Gastrocnemius medialis (tissue), 4 donors: ENCODE results near the gene LCK. TPM values are rescaled to one million over a fixed set of nuclear protein-coding genes. Genes with fewer than 3 reads are reported as not detected.

Experiments used
- ATAC-seq, 2 donors: fragments of 150-250 bp; one replicate each; pipeline ENCODE4 v1.9.1; 2016
- DNase-seq, 2 donors: peaks; one replicate each; pipeline ENCODE4 v3.0.0-alpha.2; 2019
- H3K27ac ChIP-seq, 4 donors: fragments of 200-600 bp; sonication (generic); 1 replicate in 1 of 4; 2 replicates in 3 of 4; pipeline ENCODE4 v1.5.1; 2016 to 2018; ENCODE audit warnings: mild to moderate bottlenecking in 2 of 4, moderate library complexity in 1 of 4
- H3K27me3 ChIP-seq, 3 donors: fragments of 200-600 bp; sonication (generic) in 2 of 3; 1 replicate in 1 of 3; 2 replicates in 2 of 3; pipeline versions ENCODE4 v1.5.1 to v1.6.0; 2016 to 2019; ENCODE audit warnings: mild to moderate bottlenecking in 1 of 3, moderate library complexity in 1 of 3
- H3K36me3 ChIP-seq, 2 donors: fragments of 200-600 bp; sonication (generic) in 1 of 2; one replicate each; pipeline ENCODE4 v1.5.1; 2017 to 2018
- H3K4me1 ChIP-seq, 2 donors: fragments of 200-600 bp; sonication (generic) in 1 of 2; one replicate each; pipeline ENCODE4 v1.5.1; 2016 to 2017; ENCODE audit warnings: mild to moderate bottlenecking in 2 of 2
- H3K4me3 ChIP-seq, 4 donors: fragments of 200-600 bp; sonication (generic) in 3 of 4; 1 replicate in 1 of 4; 2 replicates in 3 of 4; pipeline ENCODE4 v1.5.1; 2016 to 2019; ENCODE audit warnings: mild to moderate bottlenecking in 2 of 4
- H3K9me3 ChIP-seq, 3 donors: fragments of 200-600 bp; sonication (generic) in 2 of 3; 1 replicate in 1 of 3; 2 replicates in 2 of 3; pipeline ENCODE4 v1.5.1; 2016 to 2019
- CTCF ChIP-seq, 5 experiments: fragments of 450-650 bp in 3 of 5; fragments of 200-600 bp in 2 of 5; sonication (generic) in 2 of 5; IDR thresholded peaks in 4 of 5; conservative IDR thresholded peaks in 1 of 5; 1 replicate in 4 of 5; 2 replicates in 1 of 5; pipeline ENCODE4 v1.5.1; 2016 to 2019; ENCODE audit warnings: antibody characterized with exemption in 5 of 5, mild to moderate bottlenecking in 3 of 5, moderate library complexity in 3 of 5
- POLR2A ChIP-seq, 2 donors: fragments of 450-650 bp; IDR thresholded peaks; one replicate each; pipeline ENCODE4 v1.6.1; 2017; ENCODE audit warnings: antibody characterized with exemption in 2 of 2, mild to moderate bottlenecking in 2 of 2, moderate library complexity in 2 of 2
- in situ Hi-C, 4 donors: fragments of 200-750 bp; cut with MboI; loops; one replicate each; pipeline versions ENCODE4 v1.15.0 to v1.8.0; 2017; ENCODE audit warnings: low sequenced_read_pairs in 4 of 4
- intact Hi-C: fragments of 100-400 bp; cut with DNase I; formaldehyde crosslinking; loops from one replicate; pipeline ENCODE4 v1.15.1; 2023; ENCODE audit warnings: low total_unique reads
- total RNA-seq, 4 donors: library from RNA; depleted of rRNA; stranded (reverse); fragments of >200 nt; gene quantifications; one replicate each; pipeline versions ENCODE4 v1.1.0 to v1.2.3, GENCODE V29; 2016

Gene LCK
- total RNA-seq, 4 donors from 2014 or later: 0.66 to 1.6 TPM; not detected in 2

GRCh38 chr1:32241001-32241763 is 9.9 kb upstream of the LCK start:
- peak; percentile 82 for ATAC-seq
- in situ Hi-C loops: no loop called here
- Histone ChIP-seq H3K36me3 (no peaks in the 10 kb centered on the region), H3K27me3 (no peaks in the 10 kb centered on the region), H3K4me1 (peaks cover 11 to 20% of the 10 kb centered on the region in 2 donors), H3K4me3 (peak overlapping the region; percentile 62 to 74 (median 64)), H3K27ac (peak overlapping the region; percentile 59 to 74 (median 71)), H3K9me3 (no peaks in the 10 kb centered on the region)
- intact Hi-C loops: loop anchor here (2.0 to 5.0 kb wide), 4 partner anchors 18 to 168 kb away; partner anchors contain the start of genes EIF3I, HDAC1, KPNA6 and TMEM234
- TF ChIP-seq CTCF (IDR thresholded peaks at IDR 0.05 in 4 of 5, conservative IDR thresholded peaks at IDR 0.05 in 1 of 5) (no peak), POLR2A (IDR thresholded peaks at IDR 0.05) (peak; percentile 21 to 32)
- peak in 1 of 2 donors; percentile 64 for DNase-seq

- in situ Hi-C loops: no loop called here
- H3K4me1 ChIP-seq: peaks cover 23 to 27% of the 10 kb centered on the region in 2 donors
- no peak for ATAC-seq
These were observed 8.7 kb upstream of the LCK start for GRCh38 chr1:32242341-32242851.

DNA sequence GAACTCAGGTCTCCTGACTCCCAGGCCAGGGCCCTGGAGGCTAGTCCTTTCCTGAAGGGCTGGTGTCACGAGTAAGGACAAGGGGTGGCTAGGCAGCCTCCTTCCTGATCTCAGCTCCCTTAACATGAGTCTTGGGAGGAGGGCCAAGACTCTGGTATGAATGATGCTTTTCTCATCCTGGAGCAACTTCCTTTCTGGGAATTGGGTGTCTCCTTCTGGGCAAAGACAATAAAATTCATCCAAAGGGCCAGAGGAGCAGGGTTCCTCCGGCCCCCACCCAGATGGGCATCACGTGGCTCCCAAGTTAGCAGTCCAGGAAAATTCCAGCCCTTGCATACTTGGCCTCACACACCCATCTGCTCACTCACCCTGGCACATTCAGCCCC is 4.2 kb upstream of the LCK start, which contains the start of gene FAM167B:
FAM167B (plus strand) TSS at position 335 of the 386 bp plus-strand sequence. CDS start 200 bp downstream, outside the sequence.
- intact Hi-C loops (no loop called here), in situ Hi-C loops (no loop called here)
- no peaks in the 10 kb centered on the region for H3K27me3 ChIP-seq
- peak within 1 kb of the TSS in 1 of 4 donors; percentile 3 for H3K4me3 ChIP-seq
- DNase-seq (peak in 1 of 2 donors; percentile 16), ATAC-seq (peak; percentile 31 to 50)
- H3K27ac ChIP-seq: peak within 1 kb of the TSS; percentile 64 to 76 (median 70)
- H3K36me3 ChIP-seq: no peaks in the 10 kb centered on the region
- H3K9me3 ChIP-seq: no peaks in the 10 kb centered on the region
- TF ChIP-seq CTCF (IDR thresholded peaks at IDR 0.05 in 4 of 5, conservative IDR thresholded peaks at IDR 0.05 in 1 of 5) (no peak), POLR2A (IDR thresholded peaks at IDR 0.05) (no peak)
- peaks cover 21 to 45% of the 10 kb centered on the region in 2 donors for H3K4me1 ChIP-seq

More at GRCh38 chr1:32242341-32242851, 8.7 kb upstream of the LCK start:
- no peak for DNase-seq
- no peaks in the 10 kb centered on the region for H3K27me3 ChIP-seq
- intact Hi-C loops: loop anchor here (5.0 kb wide), 2 partner anchors 50 to 135 kb away; partner anchors contain the start of genes HDAC1 and KPNA6
- H3K36me3 ChIP-seq: no peaks in the 10 kb centered on the region
- peak overlapping the region in 3 of 4 donors; percentile 71 to 74 (median 71) for H3K27ac ChIP-seq
- TF ChIP-seq CTCF (IDR thresholded peaks at IDR 0.05 in 4 of 5, conservative IDR thresholded peaks at IDR 0.05 in 1 of 5): no peak
- TF ChIP-seq POLR2A (IDR thresholded peaks at IDR 0.05): no peak
- no peak overlapping the region for H3K4me3 ChIP-seq
- no peaks in the 10 kb centered on the region for H3K9me3 ChIP-seq

- peaks cover 18 to 44% of the 10 kb centered on the region in 2 donors for H3K4me1 ChIP-seq
- TF ChIP-seq POLR2A (IDR thresholded peaks at IDR 0.05) (no peak), CTCF (IDR thresholded peaks at IDR 0.05 in 4 of 5, conservative IDR thresholded peaks at IDR 0.05 in 1 of 5) (no peak)
These were observed 3.6 kb upstream of the LCK start for GRCh38 chr1:32247452-32247851.

More at GRCh38 chr1:32247452-32247851, 3.6 kb upstream of the LCK start:
- Histone ChIP-seq H3K27ac (peak overlapping the region; percentile 64 to 76 (median 70)), H3K36me3 (no peaks in the 10 kb centered on the region), H3K9me3 (no peaks in the 10 kb centered on the region), H3K27me3 (no peaks in the 10 kb centered on the region), H3K4me3 (peak overlapping the region in 1 of 4 donors; percentile 3)
- in situ Hi-C loops (no loop called here), intact Hi-C loops (no loop called here)
- no peak for DNase-seq
- ATAC-seq: no peak
